GM21367 (cell line): Measurements from ENCODE around the gene CHRDL2.

Experiments used
- ATAC-seq: cut with Tn5 transposase; IDR thresholded peaks from one replicate; pipeline ENCODE4 v1.9.1; 2021; ENCODE audit not compliant: unreplicated experiment

CHRDL2 gene

GRCh38 chr11:74713686-74714085 is 17.5 kb downstream of the CHRDL2 start:
- no peak for ATAC-seq

DNA sequence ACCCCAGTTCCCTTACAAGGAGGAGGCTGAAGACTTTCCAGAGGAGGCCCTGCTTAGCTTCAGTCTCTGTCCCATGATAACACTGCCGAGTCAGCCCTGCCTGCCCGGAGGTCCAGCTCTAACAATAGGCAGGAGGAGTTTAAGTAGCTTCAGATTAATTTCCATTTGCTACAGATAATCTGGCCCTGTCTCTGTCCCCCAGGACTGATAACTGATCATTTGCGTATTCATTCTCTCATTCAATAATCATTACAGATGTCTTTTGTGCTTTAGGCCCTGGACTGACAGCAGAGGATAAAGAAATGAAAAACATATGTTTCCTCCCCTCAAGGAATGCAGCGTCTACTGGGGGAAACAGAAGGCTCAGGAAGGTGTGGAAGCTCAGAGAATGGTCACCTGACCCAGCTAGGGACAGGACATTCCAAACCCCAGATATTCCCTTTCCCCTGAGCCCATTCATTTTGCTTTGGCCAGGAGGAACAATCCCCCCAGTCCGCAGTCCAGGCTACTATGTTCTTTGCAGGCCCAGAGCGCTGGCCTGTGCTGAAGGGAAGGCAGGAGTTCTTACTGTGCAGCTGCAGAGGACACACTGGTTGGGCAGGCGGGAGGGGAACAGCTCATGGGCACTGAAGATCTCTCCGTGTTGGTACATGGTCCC is 20.8 kb downstream of the CHRDL2 start:
- no peak for ATAC-seq

DNA sequence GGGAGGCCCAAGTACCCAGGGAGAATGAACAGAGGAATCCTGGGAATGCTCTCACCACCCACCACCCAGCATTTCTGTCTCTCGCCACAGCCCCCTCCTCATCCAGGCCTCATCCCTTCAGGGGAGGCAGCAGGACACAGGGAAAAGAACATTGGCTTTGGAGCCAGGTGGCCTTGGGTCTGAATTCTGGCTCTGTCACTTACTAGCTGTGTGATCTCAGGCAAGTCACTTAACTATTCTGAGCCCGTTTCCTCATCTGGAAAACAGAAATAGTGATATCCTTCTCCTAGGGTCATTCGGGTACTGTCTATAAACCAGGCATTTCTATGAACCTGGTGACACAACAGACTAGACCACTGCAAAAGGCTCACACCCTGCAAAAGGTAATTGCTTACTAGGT is 22.1 kb downstream of the CHRDL2 start:
- no peak for ATAC-seq

DNA sequence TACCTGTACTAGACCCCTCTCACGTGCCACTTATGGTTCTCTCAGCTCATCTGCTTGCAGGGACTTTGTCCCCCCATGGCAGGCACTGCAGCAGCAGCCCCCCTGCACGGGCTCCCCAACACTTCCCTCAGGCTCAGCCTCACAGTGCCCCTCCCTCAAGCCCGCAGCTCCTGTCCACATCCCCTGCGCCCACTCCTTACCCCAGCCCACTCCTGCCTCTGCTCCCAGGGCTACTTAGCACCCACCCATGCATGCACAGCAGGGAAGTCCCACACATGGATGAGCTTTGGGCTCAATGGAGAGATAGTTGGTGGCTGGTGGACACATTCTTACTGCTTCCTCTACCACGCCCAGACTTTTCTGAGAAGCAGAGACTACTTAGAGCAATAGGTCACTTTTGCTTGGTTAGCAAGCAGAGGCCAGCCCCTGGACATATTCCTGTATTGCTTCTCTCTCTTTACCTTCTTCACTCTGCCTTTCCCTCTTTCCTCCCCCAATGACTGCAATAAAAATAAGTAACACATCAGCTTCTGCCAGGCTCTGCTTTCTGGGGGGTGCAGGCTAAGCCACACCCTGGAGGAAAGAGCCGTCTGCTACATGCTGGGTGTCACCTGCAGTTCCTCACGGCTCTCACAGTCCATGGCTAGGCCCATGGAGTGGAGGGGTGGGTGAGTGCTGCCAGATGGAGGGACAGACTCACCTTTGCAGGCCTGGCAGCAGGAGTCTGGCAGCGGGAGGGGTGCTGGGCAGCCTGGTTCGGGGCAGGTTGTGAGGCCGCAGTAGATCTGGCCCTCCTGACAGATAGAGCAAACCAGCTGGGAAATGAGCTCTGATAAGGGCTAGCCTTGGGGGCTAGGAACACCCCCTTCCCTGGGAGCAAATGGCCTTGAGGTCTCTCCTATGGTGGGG is 23.4 kb downstream of the CHRDL2 start:
- no peak for ATAC-seq

GRCh38 chr11:74707182-74707581 is 24.0 kb downstream of the CHRDL2 start:
- ATAC-seq, result no peak

- no peak for ATAC-seq
Observed at GRCh38 chr11:74703211-74703610, 28.0 kb downstream of the CHRDL2 start.

DNA sequence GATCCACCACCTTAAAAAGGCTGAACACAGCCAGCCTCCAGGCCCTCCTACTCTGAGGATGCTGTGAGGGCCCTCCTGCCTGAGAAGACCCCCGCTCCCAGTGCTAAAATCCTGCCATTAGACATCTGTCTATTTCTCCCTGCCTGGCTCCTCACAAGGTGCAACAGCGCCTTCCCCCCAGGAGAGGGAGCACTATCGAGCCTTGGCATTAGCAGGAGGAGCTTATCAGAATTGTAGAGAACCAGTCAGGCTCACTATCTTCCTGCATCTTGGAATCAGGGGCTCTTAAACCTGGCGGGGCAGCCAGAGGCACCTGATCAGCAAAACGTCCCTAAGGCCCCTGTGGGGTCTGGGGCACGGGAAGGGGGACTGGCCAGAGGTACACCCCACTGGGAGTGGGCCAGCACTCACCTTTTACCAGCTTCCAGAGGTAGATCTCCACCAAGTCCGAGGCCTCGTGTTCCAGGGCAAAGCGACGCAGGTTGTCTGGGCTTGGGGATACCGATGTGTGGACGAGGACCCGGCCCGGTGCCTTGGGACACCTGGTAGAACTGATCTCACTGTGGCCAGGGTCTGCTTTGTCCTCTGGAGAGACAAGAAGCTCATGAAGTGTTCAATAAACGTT is 28.7 kb downstream of the CHRDL2 start:
- ATAC-seq, result no peak

- no peak for ATAC-seq
Observed at GRCh38 chr11:74701351-74701750, 29.9 kb downstream of the CHRDL2 start.

- ATAC-seq, result no peak
Observed at GRCh38 chr11:74699615-74700396, 31.4 kb downstream of the CHRDL2 start.

DNA sequence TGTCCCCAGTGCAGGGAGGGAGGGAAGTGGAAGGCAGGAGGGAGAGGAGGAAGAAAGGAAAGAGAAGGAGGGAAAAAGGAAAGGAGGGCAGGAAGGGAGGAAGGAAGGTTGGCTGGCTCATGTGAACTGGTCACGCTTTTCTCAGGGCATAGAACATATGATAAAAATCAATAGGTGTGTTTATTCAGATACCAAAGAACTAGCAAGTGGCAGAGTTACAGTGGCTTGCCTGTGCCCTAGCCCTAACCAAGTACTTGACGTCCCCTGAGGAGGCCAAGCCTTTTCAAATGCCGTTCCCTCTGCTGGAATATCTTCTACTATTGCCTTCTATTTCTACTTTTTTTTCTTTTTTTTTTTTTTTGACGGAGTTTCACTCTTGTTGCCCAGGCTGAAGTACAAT is 33.5 kb downstream of the CHRDL2 start:
- ATAC-seq, result no peak

- no peak for ATAC-seq
Observed at GRCh38 chr11:74696939-74697675, 34.1 kb downstream of the CHRDL2 start.

DNA sequence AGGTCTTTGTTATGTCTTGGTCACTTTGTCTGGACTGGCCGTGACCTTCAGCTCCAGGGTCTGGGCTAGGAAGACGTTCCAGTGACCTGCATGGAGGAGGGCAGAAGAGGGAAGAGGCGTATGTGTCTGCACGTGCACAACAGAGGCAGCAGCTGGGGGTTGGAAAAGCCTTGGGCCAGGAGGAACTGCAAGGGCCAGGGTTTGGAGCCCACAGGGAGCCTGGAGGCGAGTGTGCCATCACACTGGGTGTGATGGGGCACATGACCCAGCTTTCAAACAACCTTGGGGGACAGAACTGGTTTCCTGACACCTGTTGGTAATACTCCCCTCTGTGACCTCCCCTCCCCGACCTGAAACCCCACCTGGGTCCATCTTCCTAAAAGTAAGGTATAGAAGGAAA is 34.7 kb downstream of the CHRDL2 start:
- no peak for ATAC-seq

- ATAC-seq, result no peak
Observed at GRCh38 chr11:74695705-74696280, 35.4 kb downstream of the CHRDL2 start.

DNA sequence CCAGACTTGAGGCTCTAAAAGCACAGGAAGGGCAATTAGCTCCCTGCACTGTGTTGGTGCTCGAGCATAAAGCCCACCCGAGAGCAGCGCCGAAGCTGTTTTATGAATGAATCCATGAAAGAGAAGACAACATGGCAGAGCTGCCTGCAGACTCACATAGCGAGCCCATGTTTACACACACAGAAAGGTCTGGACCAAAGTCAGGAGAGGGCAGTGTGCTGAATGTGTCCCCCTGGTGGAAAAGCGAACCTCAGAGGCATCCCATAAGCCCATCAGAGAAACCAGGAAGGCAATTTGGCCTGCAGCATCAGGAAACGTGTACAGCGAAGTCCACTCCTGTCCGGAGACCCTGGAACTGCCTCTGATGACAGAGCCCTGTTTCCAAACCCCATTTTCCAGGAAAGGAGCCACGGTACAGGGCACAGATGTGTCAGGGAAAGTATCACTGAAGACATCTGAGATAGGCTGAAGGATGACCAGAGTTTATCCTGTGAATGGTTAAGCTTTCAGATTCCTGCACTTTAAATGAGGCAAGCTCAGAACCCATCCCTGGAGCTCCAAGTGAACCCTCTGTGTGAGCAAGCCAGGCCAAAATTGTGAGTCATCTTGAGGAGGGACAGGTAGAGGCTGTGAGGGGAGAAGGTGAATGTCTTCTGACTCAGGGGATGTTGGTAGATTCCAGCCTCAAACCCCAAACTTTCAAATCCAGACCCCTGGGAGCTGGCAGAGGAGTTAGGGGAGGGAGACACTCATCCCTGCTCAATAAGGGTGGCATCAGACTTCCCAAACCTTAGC is 36.9 kb downstream of the CHRDL2 start:
- ATAC-seq, result no peak

- ATAC-seq, result no peak
Observed at GRCh38 chr11:74693531-74693930, 37.7 kb downstream of the CHRDL2 start.

GRCh38 chr11:74691755-74692154 is 39.5 kb downstream of the CHRDL2 start:
- ATAC-seq, result no peak

GRCh38 chr11:74689666-74690065 is 41.6 kb downstream of the CHRDL2 start:
- ATAC-seq, result no peak

DNA sequence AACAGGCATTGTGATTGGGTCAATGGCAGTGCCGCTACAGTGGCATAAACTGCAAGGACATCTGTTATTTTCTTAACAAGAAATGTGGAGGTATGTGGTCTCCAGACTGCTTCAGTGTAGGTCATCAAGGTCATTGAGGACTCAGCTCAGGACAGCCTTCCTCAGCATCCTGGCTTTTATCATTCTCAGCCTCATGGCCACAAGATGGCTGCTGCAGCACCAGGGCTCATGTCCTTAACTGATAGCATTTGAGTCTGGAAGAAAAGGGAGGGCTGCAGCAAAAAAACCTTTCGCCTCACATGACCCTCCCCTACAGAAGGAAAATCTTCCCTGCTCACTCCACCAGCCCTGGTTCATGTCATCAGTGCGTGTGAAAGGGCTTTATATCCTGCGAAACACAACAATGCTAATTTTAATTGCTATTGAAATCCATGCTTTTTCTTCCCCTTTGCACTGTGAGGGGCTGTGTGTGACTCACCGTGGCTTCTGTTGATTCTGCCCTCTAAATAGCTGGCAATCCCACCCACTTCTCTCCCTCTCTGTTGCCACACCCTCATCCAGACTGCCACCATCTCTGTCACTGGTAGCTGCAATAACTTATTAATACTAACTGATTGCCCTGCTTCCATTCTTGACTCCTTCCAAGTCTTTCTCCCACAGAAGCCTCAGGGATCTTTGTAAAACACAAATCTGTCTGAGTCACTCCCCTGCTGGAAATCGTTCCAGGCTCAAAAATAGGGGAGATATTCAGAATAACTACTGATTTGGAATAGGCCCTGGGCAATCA is 43.8 kb downstream of the CHRDL2 start:
- no peak for ATAC-seq

GRCh38 chr11:74686792-74687191 is 44.4 kb downstream of the CHRDL2 start:
- ATAC-seq, result no peak
